ENCODE measurements around the gene GFRA3.

Gene GFRA3

GRCh38 chr5:138240650-138241385, 33.6 kb downstream of the GFRA3 start:
- Histone ChIP-seq H3K4me2 (no peak overlapping the region), H3K27me3 (ENCODE audit: insufficient read depth, low read depth) (no peaks in the 10 kb centered on the region)

DNA sequence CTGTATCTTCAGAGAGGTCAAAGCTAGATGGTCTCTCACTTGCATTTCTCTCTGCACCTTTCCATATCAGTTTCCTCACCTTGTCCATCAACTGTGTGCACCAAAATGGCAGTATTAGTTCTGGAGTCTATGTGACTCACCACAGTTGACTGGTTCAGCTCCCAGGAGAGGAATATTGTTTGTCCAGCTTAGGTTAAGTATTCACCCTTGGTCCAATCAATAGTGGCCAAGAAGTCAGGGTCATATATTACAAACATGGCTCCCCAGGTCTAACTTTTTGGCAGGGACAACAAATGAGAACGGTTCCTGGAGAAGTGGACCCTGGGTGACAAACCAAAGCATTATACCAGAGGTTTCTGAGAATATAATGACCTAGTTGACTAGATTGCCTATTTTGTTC, 36.4 kb downstream of the GFRA3 start:
- Histone ChIP-seq H3K4me1 (ENCODE audit: low read depth, poor library complexity, severe bottlenecking) (no peaks in the 10 kb centered on the region), H3K9ac (no peak overlapping the region), H3K27me3 (ENCODE audit: insufficient read depth, low read depth) (no peaks in the 10 kb centered on the region)

More at GRCh38 chr5:138240650-138241385, 33.6 kb downstream of the GFRA3 start:
- no peak overlapping the region for H3K4me3 ChIP-seq (IDR thresholded peaks at IDR 0.05; ENCODE audit: insufficient read depth, low read depth, low read length)
- H3K27ac ChIP-seq, result no peak overlapping the region
- no peaks in the 10 kb centered on the region for H4K20me1 ChIP-seq (ENCODE audit: insufficient read depth)
- H3K79me2 ChIP-seq (ENCODE audit: insufficient read depth, low read depth), result no peaks in the 10 kb centered on the region
- no peak overlapping the region for H2AFZ ChIP-seq (ENCODE audit: low read depth)
- no peaks in the 10 kb centered on the region for H3K4me1 ChIP-seq (ENCODE audit: low read depth, poor library complexity, severe bottlenecking)
- TF ChIP-seq, protein P1, sequence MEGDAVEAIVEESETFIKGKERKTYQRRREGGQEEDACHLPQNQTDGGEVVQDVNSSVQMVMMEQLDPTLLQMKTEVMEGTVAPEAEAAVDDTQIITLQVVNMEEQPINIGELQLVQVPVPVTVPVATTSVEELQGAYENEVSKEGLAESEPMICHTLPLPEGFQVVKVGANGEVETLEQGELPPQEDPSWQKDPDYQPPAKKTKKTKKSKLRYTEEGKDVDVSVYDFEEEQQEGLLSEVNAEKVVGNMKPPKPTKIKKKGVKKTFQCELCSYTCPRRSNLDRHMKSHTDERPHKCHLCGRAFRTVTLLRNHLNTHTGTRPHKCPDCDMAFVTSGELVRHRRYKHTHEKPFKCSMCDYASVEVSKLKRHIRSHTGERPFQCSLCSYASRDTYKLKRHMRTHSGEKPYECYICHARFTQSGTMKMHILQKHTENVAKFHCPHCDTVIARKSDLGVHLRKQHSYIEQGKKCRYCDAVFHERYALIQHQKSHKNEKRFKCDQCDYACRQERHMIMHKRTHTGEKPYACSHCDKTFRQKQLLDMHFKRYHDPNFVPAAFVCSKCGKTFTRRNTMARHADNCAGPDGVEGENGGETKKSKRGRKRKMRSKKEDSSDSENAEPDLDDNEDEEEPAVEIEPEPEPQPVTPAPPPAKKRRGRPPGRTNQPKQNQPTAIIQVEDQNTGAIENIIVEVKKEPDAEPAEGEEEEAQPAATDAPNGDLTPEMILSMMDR (conservative IDR thresholded peaks at IDR 0.05; ENCODE audit: low read depth, low read length), result no peak
- H3K36me3 ChIP-seq (ENCODE audit: insufficient read depth), result no peaks in the 10 kb centered on the region
- H3K9ac ChIP-seq, result no peak overlapping the region

DNA sequence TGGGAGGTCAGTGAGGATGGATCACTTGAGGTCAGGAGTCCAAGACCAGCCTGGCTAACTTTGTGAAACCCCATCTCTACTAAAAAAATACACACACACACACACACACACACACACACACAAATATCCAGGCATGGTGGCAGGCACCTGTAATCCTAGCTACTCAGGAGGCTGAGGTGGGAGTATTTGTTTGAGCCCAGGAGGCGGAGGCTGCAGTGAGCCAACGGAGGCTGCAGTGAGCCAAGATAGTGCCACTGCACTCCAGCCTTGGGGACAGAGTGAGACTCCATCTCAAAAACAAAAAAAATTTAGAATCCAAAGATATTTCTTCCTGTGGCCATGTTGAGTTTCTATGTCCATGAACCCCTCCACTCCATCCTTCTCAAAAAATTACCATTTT, 39.8 kb downstream of the GFRA3 start:
- TF ChIP-seq, protein P1 (conservative IDR thresholded peaks at IDR 0.05; ENCODE audit: low read depth, low read length), result no peak
- Histone ChIP-seq H3K4me3 (IDR thresholded peaks at IDR 0.05; ENCODE audit: insufficient read depth, low read depth, low read length) (no peak overlapping the region), H4K20me1 (ENCODE audit: insufficient read depth) (no peaks in the 10 kb centered on the region), H3K27ac (no peak overlapping the region), H3K9ac (no peak overlapping the region), H3K36me3 (ENCODE audit: insufficient read depth) (no peaks in the 10 kb centered on the region), H2AFZ (ENCODE audit: low read depth) (no peak overlapping the region), H3K4me1 (ENCODE audit: low read depth, poor library complexity, severe bottlenecking) (no peaks in the 10 kb centered on the region), H3K79me2 (ENCODE audit: insufficient read depth, low read depth) (no peaks in the 10 kb centered on the region), H3K4me2 (no peak overlapping the region), H3K27me3 (ENCODE audit: insufficient read depth, low read depth) (no peaks in the 10 kb centered on the region)

More for the DNA sequence above, 36.4 kb downstream of the GFRA3 start:
- Histone ChIP-seq H4K20me1 (ENCODE audit: insufficient read depth) (no peaks in the 10 kb centered on the region), H2AFZ (ENCODE audit: low read depth) (no peak overlapping the region), H3K27ac (no peak overlapping the region), H3K4me3 (IDR thresholded peaks at IDR 0.05; ENCODE audit: insufficient read depth, low read depth, low read length) (no peak overlapping the region), H3K79me2 (ENCODE audit: insufficient read depth, low read depth) (no peaks in the 10 kb centered on the region), H3K4me2 (no peak overlapping the region), H3K36me3 (ENCODE audit: insufficient read depth) (no peaks in the 10 kb centered on the region)
- TF ChIP-seq, protein P1 (conservative IDR thresholded peaks at IDR 0.05; ENCODE audit: low read depth, low read length), result no peak

DNA sequence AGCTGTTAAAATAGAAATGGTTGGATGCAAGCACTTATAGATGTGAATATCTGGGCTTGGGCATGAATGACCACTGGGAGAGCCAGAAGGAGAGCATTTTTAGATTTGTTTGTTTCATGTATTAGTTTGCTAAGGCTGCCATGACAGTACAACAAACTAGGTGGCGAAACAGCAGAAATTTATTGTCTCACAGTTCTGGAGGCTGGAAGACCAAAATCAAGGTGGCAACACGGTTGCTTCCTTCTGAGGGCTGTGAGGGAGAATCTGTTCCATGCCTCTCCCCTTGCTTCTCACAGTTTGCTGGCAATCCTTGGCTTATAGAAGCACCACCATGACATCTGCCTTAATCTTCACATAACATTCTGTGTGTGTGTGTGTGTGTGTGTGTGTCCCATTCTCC, 41.1 kb downstream of the GFRA3 start:
- Histone ChIP-seq H3K4me2 (no peak overlapping the region), H3K9ac (no peak overlapping the region), H2AFZ (ENCODE audit: low read depth) (no peak overlapping the region), H3K4me1 (ENCODE audit: low read depth, poor library complexity, severe bottlenecking) (no peaks in the 10 kb centered on the region), H3K27ac (no peak overlapping the region), H3K36me3 (ENCODE audit: insufficient read depth) (no peaks in the 10 kb centered on the region), H3K4me3 (IDR thresholded peaks at IDR 0.05; ENCODE audit: insufficient read depth, low read depth, low read length) (no peak overlapping the region), H4K20me1 (ENCODE audit: insufficient read depth) (no peaks in the 10 kb centered on the region), H3K27me3 (ENCODE audit: insufficient read depth, low read depth) (no peaks in the 10 kb centered on the region), H3K79me2 (ENCODE audit: insufficient read depth, low read depth) (no peaks in the 10 kb centered on the region)
- TF ChIP-seq, protein P1 (conservative IDR thresholded peaks at IDR 0.05; ENCODE audit: low read depth, low read length), result no peak
